Lower leg skin (tissue), 3 donors: ENCODE results near the gene RCOR1.
"Not testable (repeated sequence)": the region's sequence is repeated elsewhere in the genome, so short reads cannot be mapped to it uniquely, and the experiment has no call there.

Source experiments
- POLR2A ChIP-seq, 2 donors: fragments of 450-650 bp; IDR thresholded peaks; one replicate each; pipeline ENCODE4 v1.6.1; 2016 to 2017; ENCODE audit warnings: antibody characterized with exemption in 2 of 2, mild to moderate bottlenecking in 1 of 2, moderate library complexity in 1 of 2
- TF ChIP-seq, protein P1 (sequence below), 3 donors: fragments of 450-650 bp; IDR thresholded peaks; one replicate each; pipeline ENCODE4 v1.5.1; 2016; ENCODE audit warnings: antibody characterized with exemption in 3 of 3, mild to moderate bottlenecking in 3 of 3, moderate library complexity in 2 of 3

DNA sequence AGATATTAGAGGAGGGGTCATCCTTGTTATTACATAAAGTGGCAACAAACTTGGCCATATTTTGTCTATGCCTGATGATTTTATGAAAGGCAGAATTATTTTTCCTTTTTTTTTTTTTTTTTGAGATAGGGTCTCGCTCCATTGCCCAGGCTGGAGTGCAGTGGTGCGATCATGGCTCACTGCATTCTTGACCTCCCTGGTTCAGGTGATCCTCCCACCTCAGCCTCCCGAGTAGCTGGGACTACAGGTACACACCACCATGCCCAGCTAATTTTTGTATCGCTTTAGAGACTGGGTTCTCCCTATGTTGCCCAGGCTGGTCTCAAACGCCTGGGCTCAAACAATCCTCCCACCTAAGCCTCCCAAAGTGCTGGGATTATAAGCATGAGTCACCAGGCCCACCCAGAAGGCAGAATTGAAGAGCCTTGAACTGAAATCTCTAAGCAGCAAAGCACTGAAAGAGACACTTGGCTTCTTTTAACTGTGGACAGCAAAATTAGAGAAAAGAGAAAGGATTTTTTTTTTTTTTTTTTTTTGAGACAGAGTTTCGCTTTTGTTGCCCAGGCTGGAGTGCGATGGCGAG, 16.5 kb upstream of the RCOR1 start:
- TF ChIP-seq, protein P1, sequence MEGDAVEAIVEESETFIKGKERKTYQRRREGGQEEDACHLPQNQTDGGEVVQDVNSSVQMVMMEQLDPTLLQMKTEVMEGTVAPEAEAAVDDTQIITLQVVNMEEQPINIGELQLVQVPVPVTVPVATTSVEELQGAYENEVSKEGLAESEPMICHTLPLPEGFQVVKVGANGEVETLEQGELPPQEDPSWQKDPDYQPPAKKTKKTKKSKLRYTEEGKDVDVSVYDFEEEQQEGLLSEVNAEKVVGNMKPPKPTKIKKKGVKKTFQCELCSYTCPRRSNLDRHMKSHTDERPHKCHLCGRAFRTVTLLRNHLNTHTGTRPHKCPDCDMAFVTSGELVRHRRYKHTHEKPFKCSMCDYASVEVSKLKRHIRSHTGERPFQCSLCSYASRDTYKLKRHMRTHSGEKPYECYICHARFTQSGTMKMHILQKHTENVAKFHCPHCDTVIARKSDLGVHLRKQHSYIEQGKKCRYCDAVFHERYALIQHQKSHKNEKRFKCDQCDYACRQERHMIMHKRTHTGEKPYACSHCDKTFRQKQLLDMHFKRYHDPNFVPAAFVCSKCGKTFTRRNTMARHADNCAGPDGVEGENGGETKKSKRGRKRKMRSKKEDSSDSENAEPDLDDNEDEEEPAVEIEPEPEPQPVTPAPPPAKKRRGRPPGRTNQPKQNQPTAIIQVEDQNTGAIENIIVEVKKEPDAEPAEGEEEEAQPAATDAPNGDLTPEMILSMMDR (IDR thresholded peaks at IDR 0.05): not testable (repeated sequence)
- not testable (repeated sequence) for TF ChIP-seq POLR2A (IDR thresholded peaks at IDR 0.05)
